Fibroblast of mammary gland (primary cell): ENCODE measurements around the gene DNAJB14.

ENCODE experiments used
- DNase-seq: peaks from one replicate; pipeline ENCODE4 v3.0.0-alpha.2; 2010; ENCODE audit warnings: low read depth
- H3K4me3 ChIP-seq: 2 replicates; pipeline ENCODE4 v1.5.1; 2011; ENCODE audit warnings: low read depth, mild to moderate bottlenecking, low read length, moderate library complexity; ENCODE audit not compliant: control insufficient read depth
- TF ChIP-seq, protein P1 (sequence below): conservative IDR thresholded peaks from 2 replicates; pipeline ENCODE4 v1.5.1; 2011; ENCODE audit warnings: low read depth, low read length, inconsistent platforms; ENCODE audit not compliant: control insufficient read depth, insufficient read depth

The DNAJB14 gene

DNA sequence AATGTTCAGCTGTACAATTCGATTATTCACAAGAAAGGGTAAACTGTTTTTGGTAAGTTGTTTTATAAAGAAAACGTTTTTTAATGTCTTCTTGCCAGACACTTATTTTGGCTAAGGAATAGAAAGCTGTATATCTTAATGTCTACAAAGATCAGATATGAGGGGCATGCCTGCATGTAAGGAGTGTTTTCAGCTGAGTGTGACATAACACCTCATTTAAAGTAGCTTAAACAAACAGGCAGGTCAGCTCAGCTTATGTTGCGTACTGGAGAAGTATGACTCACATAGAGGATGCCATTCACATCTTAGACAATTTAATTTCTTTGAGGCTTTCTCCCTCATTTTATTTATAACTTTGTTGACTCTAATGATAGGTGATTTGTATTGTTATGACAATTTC is 82.6 kb downstream of the DNAJB14 start:
- peak; percentile 46 for DNase-seq
- TF ChIP-seq, protein P1, sequence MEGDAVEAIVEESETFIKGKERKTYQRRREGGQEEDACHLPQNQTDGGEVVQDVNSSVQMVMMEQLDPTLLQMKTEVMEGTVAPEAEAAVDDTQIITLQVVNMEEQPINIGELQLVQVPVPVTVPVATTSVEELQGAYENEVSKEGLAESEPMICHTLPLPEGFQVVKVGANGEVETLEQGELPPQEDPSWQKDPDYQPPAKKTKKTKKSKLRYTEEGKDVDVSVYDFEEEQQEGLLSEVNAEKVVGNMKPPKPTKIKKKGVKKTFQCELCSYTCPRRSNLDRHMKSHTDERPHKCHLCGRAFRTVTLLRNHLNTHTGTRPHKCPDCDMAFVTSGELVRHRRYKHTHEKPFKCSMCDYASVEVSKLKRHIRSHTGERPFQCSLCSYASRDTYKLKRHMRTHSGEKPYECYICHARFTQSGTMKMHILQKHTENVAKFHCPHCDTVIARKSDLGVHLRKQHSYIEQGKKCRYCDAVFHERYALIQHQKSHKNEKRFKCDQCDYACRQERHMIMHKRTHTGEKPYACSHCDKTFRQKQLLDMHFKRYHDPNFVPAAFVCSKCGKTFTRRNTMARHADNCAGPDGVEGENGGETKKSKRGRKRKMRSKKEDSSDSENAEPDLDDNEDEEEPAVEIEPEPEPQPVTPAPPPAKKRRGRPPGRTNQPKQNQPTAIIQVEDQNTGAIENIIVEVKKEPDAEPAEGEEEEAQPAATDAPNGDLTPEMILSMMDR = no peak
- H3K4me3 ChIP-seq = no peak overlapping the region

- TF ChIP-seq, protein P1 = no peak
- no peak overlapping the region for H3K4me3 ChIP-seq
- no peak for DNase-seq
Measured at GRCh38 chr4:99861120-99861905, 85.1 kb downstream of the DNAJB14 start.

DNA sequence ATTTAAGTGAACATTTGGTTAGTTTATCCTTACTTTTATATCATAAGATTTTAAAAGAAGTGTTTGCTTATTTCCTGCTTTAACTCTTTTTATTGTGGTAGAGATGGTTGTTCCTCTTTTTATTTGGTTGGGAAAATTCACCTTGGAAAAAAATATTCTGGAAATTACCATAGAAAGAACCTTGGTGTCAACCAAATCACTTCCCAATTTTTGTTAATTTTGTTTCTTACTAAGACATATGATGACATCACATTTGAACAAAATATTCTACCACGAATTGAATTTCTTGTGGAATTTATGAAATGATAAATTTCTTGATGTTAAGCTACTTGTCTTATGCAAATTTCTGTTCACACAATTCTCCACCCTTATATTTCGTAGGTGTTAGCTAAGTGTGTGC is 85.9 kb downstream of the DNAJB14 start:
- TF ChIP-seq, protein P1 = no peak
- no peak overlapping the region for H3K4me3 ChIP-seq
- DNase-seq = no peak

- no peak overlapping the region for H3K4me3 ChIP-seq
- no peak for DNase-seq
- TF ChIP-seq, protein P1 = no peak
Measured at GRCh38 chr4:99859618-99860017, 86.8 kb downstream of the DNAJB14 start.

- DNase-seq = no peak
- TF ChIP-seq, protein P1 = no peak
Measured at GRCh38 chr4:99857307-99857706, 89.1 kb downstream of the DNAJB14 start.

DNA sequence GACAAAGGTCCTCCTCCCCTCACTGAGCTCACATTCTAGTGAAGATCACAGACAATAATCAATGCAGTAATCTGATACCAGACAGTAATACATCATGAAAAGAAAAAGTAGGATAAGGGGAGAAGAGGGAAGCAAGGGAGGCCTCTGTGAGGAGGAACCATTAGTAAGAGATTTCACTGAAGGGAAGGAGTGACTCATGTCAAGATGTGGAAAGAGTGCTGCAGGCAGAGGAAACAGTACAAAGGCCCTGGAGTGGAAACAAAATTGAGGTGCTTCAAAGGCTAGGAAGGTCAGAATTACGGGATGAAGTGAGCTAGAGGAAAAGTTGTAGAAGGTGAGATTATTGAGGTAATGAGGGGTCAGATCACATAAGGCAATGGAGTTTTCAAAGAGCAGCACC is 90.3 kb downstream of the DNAJB14 start:
- no peak overlapping the region for H3K4me3 ChIP-seq
- TF ChIP-seq, protein P1 = no peak
- peak; percentile 71 for DNase-seq

More at GRCh38 chr4:99857307-99857706, 89.1 kb downstream of the DNAJB14 start:
- no peak overlapping the region for H3K4me3 ChIP-seq
